Measurements from ENCODE around the gene RGMB. TPM values are rescaled to one million over a fixed set of nuclear protein-coding genes. Genes with fewer than 3 reads are reported as not detected.

Gene RGMB
- total RNA-seq, 1 donor, result 145 TPM

DNA sequence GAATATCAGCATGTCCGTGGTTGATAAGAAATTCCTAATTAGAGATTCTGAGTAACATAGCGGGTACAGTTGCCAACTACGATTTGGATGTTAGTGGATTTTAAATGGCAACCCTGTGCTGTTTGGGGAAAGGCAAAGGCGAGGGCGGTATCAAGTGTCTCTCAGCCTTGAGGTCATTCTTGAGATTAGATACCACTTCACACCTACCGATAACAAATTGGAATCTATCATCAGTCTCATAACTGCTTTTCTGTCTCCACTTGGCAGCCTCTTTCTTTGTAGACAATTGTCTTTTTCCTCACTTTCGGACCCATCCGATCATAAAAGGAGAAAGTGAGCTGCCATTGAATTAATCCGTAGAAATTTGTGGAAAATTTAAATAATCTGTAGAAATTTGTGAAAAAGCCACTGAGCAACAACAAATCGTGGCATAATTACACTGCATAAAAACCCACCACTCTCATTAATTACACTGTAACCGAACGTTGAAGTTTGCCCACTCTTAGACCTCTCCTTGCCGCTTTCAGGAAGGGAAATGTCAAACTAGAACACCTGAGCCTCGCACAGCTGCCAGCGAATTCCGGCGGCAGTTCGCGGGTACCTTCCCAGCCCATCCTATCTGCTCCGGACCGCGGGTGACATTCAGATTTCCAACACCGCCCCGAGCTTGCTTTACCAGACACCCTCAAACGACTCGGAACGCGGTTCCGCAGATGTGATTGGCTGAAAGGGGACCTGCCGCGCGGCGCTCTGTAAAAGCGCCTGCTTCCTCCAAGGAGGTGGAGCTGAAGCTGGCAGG lies 849 bp upstream of the RGMB start:
- no peak for DNase-seq (ENCODE audit: low read depth)
- TF ChIP-seq, protein P1, sequence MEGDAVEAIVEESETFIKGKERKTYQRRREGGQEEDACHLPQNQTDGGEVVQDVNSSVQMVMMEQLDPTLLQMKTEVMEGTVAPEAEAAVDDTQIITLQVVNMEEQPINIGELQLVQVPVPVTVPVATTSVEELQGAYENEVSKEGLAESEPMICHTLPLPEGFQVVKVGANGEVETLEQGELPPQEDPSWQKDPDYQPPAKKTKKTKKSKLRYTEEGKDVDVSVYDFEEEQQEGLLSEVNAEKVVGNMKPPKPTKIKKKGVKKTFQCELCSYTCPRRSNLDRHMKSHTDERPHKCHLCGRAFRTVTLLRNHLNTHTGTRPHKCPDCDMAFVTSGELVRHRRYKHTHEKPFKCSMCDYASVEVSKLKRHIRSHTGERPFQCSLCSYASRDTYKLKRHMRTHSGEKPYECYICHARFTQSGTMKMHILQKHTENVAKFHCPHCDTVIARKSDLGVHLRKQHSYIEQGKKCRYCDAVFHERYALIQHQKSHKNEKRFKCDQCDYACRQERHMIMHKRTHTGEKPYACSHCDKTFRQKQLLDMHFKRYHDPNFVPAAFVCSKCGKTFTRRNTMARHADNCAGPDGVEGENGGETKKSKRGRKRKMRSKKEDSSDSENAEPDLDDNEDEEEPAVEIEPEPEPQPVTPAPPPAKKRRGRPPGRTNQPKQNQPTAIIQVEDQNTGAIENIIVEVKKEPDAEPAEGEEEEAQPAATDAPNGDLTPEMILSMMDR (IDR thresholded peaks at IDR 0.05; ENCODE audit: insufficient read depth, low read length), result no peak
- peak overlapping the region; percentile 67 for H3K4me3 ChIP-seq (ENCODE audit: low read depth, low read length)

DNA sequence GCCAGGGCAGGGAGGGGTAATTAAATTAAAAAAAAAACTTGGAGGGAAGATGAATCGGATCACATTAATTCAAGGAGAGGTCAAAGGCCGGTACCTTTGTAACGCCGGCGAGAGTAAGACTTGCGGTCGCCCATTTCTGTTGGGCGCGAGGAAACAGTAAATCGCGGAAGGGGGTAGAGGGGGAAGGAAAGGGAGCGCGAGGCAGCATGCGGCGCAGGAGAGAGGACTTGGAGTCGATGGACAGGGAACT lies 324 bp upstream of the RGMB start:
- peak overlapping the region; percentile 67 for H3K4me3 ChIP-seq (ENCODE audit: low read depth, low read length)
- DNase-seq (ENCODE audit: low read depth), result no peak
- TF ChIP-seq, protein P1 (IDR thresholded peaks at IDR 0.05; ENCODE audit: insufficient read depth, low read length), result no peak

DNA sequence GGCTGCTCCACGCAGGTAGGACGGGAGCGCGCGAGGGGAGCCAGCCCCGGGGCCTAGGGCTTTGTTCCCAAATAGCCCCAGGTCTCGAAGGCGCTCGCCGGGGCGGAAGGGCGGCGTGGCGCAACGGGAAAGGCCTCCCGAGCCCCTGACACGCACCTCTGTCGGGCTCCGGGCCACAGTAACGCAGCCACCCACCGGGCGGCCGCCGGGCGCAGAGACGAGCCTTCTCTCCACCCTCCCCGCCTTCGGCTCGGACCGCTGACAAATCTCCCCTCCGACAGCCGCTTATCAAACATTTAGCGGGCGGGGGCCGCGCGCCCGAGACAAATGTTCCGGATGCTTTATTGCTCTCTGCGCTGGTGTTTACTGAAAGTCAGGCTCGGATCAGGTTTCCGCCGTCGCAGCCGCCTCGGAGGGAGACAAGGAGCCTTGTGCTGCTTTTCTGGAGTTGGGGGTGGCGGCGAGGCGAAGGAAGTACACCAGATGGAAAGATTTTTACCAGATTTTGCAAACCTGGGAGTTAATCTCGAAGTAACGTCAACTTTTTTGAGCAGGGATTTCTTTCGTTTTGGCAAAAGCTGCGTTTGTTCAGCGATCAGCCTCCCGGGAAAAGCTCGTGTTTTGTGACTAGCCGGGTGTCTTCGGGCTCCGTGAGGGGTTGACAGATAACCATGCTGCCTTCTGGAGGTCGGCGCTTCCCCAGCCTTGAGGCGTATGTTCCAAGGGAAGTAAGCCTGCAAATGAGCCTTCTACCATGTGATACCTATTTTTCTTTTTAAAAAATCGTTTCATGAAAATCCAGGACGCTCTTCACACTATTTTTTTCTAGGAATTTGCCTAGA lies 950 bp downstream of the RGMB start:
- peak; percentile 66 for DNase-seq (ENCODE audit: low read depth)
- H3K4me3 ChIP-seq (ENCODE audit: low read depth, low read length), result peak overlapping the region; percentile 80
- TF ChIP-seq, protein P1 (IDR thresholded peaks at IDR 0.05; ENCODE audit: insufficient read depth, low read length), result no peak

DNA sequence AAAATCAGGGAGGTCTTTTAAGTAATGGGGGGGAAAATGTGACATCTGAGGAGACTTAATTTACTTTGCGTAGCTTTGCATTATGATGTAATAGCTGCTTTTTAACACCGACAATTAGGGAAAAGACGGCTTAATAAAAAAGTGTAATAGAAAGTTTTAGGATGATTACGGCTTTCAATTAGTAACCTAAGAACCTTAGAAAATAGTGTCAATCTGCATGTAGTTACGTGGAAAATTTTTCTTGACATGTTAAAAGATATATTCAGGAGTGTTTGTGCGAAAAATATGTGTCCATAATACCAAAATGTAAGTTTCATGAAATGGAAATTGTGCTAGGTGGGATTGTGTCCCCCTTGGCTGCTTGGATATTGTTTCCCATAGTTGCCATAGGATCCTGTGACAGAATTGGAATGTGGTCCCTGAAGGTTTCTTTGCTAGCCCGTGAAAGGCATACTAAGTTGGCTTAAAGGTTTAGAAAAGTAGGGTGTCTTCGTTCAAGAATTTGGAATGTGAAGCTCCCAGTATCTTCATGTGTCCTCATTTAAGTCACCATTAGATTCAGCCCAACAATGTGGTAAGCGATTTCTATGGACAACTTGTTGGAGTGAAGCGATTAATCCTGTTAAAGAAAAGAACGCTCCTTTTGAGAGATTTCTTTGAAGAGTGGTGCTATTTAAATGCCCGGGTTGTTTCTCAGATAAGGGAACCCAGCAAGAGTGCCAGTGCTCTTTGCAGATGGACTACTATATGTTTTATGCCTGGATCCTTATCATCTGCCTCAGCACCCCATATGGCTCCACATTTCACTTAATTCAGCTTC lies 2.0 kb downstream of the RGMB start:
- peak overlapping the region; percentile 80 for H3K4me3 ChIP-seq (ENCODE audit: low read depth, low read length)
- DNase-seq (ENCODE audit: low read depth), result no peak
- TF ChIP-seq, protein P1 (IDR thresholded peaks at IDR 0.05; ENCODE audit: insufficient read depth, low read length), result no peak

DNA sequence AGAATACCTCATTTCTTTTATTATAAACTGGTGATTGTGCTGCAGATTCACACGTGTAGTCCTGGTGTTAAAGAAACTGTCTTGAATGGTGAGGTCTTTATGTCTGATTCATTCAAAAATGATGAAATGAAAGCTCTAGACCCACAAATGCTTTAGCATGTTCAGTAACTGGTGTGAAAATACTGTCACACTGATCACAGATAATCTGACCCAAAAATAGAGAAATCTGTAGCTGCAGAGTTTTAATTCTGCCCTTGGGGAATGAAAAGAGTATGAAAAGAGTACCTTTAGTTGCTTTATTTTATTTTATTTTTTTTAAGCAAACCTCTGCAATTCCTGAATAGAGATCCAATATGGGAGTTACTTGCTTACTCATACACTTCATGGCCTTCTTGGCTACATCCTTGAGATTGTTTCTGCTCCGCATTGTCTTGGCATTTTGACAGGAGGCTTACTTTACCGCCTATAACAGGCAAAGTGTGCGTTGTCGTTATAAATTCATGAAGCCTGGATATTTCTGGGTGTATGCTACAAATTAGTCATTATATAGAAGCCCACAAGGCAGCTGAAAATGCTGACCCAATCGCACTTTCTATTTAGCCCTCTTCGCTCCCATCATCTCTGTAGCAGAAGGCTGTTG lies 2.7 kb downstream of the RGMB start:
- H3K4me3 ChIP-seq (ENCODE audit: low read depth, low read length), result peak overlapping the region; percentile 80
- DNase-seq (ENCODE audit: low read depth), result peak; percentile 61
- TF ChIP-seq, protein P1 (IDR thresholded peaks at IDR 0.05; ENCODE audit: insufficient read depth, low read length), result no peak

DNA sequence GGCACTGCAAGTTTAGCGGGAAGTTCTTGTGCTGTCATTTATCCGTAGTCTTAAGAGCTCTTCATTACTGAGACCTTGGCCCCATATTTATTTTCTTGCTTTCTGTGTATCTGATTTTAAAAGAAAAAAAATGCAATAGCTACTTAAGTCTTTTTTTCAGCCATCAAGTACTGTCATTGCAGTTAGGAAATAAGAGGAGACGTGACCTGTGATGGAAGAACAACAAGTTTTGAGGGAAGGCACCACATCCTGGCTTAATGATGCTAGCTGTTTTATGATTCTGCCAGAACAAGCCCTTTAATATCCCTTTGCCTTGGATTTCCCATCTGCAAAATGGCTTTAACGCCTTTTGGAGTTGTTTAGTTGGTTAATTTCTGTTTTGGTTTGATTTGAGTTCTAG lies 3.8 kb downstream of the RGMB start:
- TF ChIP-seq, protein P1 (IDR thresholded peaks at IDR 0.05; ENCODE audit: insufficient read depth, low read length), result no peak
- no peak overlapping the region for H3K4me3 ChIP-seq (ENCODE audit: low read depth, low read length)
- no peak for DNase-seq (ENCODE audit: low read depth)

All from fibroblast of the aortic adventitia (primary cell).